ENCODE results near the gene PLEKHG2. TPM values are rescaled to one million over a fixed set of nuclear protein-coding genes. Genes with fewer than 3 reads are reported as not detected.
A peak's percentile ranks its signal among the peaks of the same experiment; 100 is the strongest.

Gene PLEKHG2
- total and polyA plus RNA-seq, 11 donors = 8.9 to 38.5 (median 13.3) TPM

GRCh38 chr19:39470724-39471339, 58.4 kb downstream of the PLEKHG2 start:
- no peak overlapping the region for H3K27ac ChIP-seq
- no peak for DNase-seq
- H3K27me3 ChIP-seq = no peaks in the 10 kb centered on the region
- H3K4me3 ChIP-seq = no peak overlapping the region
- H3K36me3 ChIP-seq = peaks cover 2 to 100% (median 95%) of the 10 kb centered on the region in 9 donors
- intact Hi-C loops (cut with DNase I) = loop anchor here in 3 of 10 donors (5.0 to 10.0 kb wide), 2 partner anchors 61 to 64 kb away; partner anchors contain the start of gene EID2B (in 3 of the 3)
- WGBS, 4 donors = 85 to 91% (median 88%) methylated on average over 6 to 7 of the region's 7 CpGs
- TF ChIP-seq POLR2A (IDR thresholded peaks at IDR 0.05) (no peak), CTCF (IDR thresholded peaks at IDR 0.05) (no peak)
- H3K9me3 ChIP-seq = no peaks in the 10 kb centered on the region
- peaks cover 0 to 5% (median 0%) of the 10 kb centered on the region in 12 donors for H3K4me1 ChIP-seq
- ATAC-seq = no peak

GRCh38 chr19:39471756-39472536, 59.5 kb downstream of the PLEKHG2 start:
- ATAC-seq (no peak), DNase-seq (no peak)
- Histone ChIP-seq H3K9me3 (no peaks in the 10 kb centered on the region), H3K4me1 (peaks cover 0 to 7% (median 0%) of the 10 kb centered on the region in 12 donors), H3K27me3 (no peaks in the 10 kb centered on the region), H3K27ac (no peak overlapping the region), H3K36me3 (peaks cover 2 to 98% (median 94%) of the 10 kb centered on the region in 9 donors), H3K4me3 (no peak overlapping the region)
- TF ChIP-seq POLR2A (IDR thresholded peaks at IDR 0.05) (no peak), CTCF (IDR thresholded peaks at IDR 0.05) (no peak)
- intact Hi-C loops (cut with DNase I) = loop anchor here in 3 of 10 donors (5.0 to 10.0 kb wide), 2 partner anchors 60 to 63 kb away; partner anchors contain the start of gene EID2B (in 3 of the 3)
- WGBS, 4 donors = 83 to 90% (median 88%) methylated on average over 8 of the region's 8 CpGs

- H3K4me3 ChIP-seq = no peak overlapping the region
- peaks cover 0 to 7% (median 0%) of the 10 kb centered on the region in 12 donors for H3K4me1 ChIP-seq
- ATAC-seq = peak in 1 of 4 donors; percentile 14
- H3K27me3 ChIP-seq = no peaks in the 10 kb centered on the region
- H3K9me3 ChIP-seq = no peaks in the 10 kb centered on the region
- TF ChIP-seq CTCF (IDR thresholded peaks at IDR 0.05) (no peak), POLR2A (IDR thresholded peaks at IDR 0.05) (no peak)
- no peak for DNase-seq
- intact Hi-C loops (cut with DNase I) = loop anchor here in 3 of 10 donors (5.0 to 10.0 kb wide), 2 partner anchors 59 to 62 kb away; partner anchors contain the start of gene EID2B (in 3 of the 3)
- H3K27ac ChIP-seq = no peak overlapping the region
- 87 to 90% (median 89%) methylated on average over 31 to 32 of the region's 32 CpGs for WGBS, 4 donors
- H3K36me3 ChIP-seq = peaks cover 2 to 94% (median 86%) of the 10 kb centered on the region in 9 donors
These were observed 60.4 kb downstream of the PLEKHG2 start for GRCh38 chr19:39472746-39473442.
